GM12873 (cell line): Measurements from ENCODE around the gene MAGOH.

Experiments
- CTCF ChIP-seq: IDR thresholded peaks from 2 replicates; pipeline ENCODE4 v1.5.1; 2012; ENCODE audit warnings: low read depth, mild to moderate bottlenecking, moderate library complexity, low read length, control low read depth; ENCODE audit not compliant: insufficient read depth; ENCODE audit errors: missing control alignments

Gene MAGOH

GRCh38 chr1:53246261-53247134, 8.2 kb upstream of the MAGOH start:
- TF ChIP-seq CTCF, result no peak

GRCh38 chr1:53244141-53244540, 5.8 kb upstream of the MAGOH start:
- TF ChIP-seq CTCF, result no peak

GRCh38 chr1:53242381-53242780, 4.1 kb upstream of the MAGOH start:
- no peak for TF ChIP-seq CTCF

- no peak for TF ChIP-seq CTCF
Observed at GRCh38 chr1:53241828-53242227, 3.5 kb upstream of the MAGOH start.

- no peak for TF ChIP-seq CTCF
Observed at GRCh38 chr1:53237638-53238037, 680 bp downstream of the MAGOH start.

- TF ChIP-seq CTCF, result no peak
Observed at GRCh38 chr1:53220962-53221286, 17.4 kb downstream of the MAGOH start.

GRCh38 chr1:53220171-53220961, 18.0 kb downstream of the MAGOH start, which contains the start of gene CZIB:
Gene CZIB (minus strand): TSS chr1:53220634. CDS start chr1:53220575, 59 bp downstream.
- no peak for TF ChIP-seq CTCF
